ENCODE data around the gene CHMP4B.

DNA sequence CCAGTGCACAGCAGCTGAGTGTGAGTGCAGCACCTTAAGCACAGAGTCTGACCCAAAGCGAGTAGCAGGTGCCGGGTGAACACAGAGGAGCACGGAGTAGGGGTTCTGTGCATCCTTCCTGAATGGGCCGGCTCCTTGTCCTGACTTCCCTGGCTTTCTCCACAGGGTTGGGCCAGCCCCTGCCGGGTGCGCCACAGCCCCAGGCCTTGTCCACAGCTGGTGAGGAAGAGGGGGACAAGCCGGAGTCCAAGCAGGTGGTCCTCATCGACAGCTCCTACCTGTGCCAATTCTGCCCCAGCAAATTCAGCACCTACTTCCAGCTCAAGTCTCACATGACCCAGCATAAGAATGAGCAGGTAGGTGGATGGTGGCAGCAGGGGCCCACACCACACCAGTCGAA, 44.5 kb upstream of the CHMP4B start:
- TF ChIP-seq, protein P1, sequence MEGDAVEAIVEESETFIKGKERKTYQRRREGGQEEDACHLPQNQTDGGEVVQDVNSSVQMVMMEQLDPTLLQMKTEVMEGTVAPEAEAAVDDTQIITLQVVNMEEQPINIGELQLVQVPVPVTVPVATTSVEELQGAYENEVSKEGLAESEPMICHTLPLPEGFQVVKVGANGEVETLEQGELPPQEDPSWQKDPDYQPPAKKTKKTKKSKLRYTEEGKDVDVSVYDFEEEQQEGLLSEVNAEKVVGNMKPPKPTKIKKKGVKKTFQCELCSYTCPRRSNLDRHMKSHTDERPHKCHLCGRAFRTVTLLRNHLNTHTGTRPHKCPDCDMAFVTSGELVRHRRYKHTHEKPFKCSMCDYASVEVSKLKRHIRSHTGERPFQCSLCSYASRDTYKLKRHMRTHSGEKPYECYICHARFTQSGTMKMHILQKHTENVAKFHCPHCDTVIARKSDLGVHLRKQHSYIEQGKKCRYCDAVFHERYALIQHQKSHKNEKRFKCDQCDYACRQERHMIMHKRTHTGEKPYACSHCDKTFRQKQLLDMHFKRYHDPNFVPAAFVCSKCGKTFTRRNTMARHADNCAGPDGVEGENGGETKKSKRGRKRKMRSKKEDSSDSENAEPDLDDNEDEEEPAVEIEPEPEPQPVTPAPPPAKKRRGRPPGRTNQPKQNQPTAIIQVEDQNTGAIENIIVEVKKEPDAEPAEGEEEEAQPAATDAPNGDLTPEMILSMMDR (IDR thresholded peaks at IDR 0.05; ENCODE audit: low read depth, low read length, missing input control), result no peak
- TF ChIP-seq JUND (IDR thresholded peaks at IDR 0.05) (no peak), RAD21 (IDR thresholded peaks at IDR 0.05) (no peak), NR2F2 (IDR thresholded peaks at IDR 0.05) (no peak), EGR1 (IDR thresholded peaks at IDR 0.05; ENCODE audit: low read depth in 2 of 2) (no peak), YY1 (IDR thresholded peaks at IDR 0.05) (no peak), TAF1 (conservative IDR thresholded peaks at IDR 0.05) (no peak)
- TF ChIP-seq, protein P2, sequence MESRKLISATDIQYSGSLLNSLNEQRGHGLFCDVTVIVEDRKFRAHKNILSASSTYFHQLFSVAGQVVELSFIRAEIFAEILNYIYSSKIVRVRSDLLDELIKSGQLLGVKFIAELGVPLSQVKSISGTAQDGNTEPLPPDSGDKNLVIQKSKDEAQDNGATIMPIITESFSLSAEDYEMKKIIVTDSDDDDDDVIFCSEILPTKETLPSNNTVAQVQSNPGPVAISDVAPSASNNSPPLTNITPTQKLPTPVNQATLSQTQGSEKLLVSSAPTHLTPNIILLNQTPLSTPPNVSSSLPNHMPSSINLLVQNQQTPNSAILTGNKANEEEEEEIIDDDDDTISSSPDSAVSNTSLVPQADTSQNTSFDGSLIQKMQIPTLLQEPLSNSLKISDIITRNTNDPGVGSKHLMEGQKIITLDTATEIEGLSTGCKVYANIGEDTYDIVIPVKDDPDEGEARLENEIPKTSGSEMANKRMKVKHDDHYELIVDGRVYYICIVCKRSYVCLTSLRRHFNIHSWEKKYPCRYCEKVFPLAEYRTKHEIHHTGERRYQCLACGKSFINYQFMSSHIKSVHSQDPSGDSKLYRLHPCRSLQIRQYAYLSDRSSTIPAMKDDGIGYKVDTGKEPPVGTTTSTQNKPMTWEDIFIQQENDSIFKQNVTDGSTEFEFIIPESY (IDR thresholded peaks at IDR 0.05), result no peak
- TF ChIP-seq, protein P3, sequence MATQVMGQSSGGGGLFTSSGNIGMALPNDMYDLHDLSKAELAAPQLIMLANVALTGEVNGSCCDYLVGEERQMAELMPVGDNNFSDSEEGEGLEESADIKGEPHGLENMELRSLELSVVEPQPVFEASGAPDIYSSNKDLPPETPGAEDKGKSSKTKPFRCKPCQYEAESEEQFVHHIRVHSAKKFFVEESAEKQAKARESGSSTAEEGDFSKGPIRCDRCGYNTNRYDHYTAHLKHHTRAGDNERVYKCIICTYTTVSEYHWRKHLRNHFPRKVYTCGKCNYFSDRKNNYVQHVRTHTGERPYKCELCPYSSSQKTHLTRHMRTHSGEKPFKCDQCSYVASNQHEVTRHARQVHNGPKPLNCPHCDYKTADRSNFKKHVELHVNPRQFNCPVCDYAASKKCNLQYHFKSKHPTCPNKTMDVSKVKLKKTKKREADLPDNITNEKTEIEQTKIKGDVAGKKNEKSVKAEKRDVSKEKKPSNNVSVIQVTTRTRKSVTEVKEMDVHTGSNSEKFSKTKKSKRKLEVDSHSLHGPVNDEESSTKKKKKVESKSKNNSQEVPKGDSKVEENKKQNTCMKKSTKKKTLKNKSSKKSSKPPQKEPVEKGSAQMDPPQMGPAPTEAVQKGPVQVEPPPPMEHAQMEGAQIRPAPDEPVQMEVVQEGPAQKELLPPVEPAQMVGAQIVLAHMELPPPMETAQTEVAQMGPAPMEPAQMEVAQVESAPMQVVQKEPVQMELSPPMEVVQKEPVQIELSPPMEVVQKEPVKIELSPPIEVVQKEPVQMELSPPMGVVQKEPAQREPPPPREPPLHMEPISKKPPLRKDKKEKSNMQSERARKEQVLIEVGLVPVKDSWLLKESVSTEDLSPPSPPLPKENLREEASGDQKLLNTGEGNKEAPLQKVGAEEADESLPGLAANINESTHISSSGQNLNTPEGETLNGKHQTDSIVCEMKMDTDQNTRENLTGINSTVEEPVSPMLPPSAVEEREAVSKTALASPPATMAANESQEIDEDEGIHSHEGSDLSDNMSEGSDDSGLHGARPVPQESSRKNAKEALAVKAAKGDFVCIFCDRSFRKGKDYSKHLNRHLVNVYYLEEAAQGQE (IDR thresholded peaks at IDR 0.05), result no peak

All from liver (tissue), 3 donors.